Measurements from ENCODE around the gene CELSR1.

CELSR1 gene

DNA sequence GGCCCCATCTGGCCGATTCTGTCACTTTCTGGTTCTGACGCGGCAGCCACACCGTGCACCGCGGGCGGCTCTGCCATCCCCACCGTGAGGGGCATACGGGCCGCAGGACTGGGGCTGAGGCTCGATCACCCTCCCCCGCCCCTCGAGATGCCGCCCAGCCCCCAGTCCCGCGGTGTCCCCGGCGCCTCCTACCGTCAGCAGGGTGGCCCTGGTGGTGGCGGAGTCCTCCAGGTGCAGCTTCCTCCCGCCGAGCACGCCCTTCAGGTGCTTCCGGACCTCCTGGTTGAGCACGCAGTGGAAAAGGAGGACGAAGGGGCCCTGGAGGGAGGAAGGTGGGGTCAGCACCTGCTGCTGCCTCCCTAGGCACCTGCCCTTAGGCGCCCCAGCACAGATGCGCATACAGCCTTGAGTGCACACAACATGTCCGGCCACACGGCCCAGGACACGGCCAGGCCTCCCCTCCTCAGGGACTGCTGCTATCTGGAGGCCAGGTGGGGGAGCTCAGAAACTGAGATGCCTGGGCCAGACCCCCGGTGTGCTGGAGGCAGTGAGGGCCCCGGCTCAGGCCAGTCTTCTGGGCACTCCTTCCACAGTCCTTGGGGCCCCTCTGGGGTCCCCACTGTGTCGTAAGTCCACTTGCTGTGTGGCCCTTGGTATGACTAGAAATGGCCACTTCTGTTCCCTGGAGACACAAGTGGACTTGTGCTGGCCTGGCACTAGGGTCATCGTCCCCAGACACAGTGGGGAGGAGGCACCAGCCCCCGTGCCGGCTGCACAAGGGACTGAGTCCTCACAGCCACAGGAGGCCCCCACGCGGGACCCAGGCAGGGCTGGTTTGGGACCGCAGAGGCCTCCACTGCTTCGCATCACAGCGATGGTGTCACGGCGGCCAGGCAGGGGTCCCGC lies 170.4 kb downstream of the CELSR1 start:
- DNase-seq (ENCODE audit: low read depth, low spot score) = no peak

DNA sequence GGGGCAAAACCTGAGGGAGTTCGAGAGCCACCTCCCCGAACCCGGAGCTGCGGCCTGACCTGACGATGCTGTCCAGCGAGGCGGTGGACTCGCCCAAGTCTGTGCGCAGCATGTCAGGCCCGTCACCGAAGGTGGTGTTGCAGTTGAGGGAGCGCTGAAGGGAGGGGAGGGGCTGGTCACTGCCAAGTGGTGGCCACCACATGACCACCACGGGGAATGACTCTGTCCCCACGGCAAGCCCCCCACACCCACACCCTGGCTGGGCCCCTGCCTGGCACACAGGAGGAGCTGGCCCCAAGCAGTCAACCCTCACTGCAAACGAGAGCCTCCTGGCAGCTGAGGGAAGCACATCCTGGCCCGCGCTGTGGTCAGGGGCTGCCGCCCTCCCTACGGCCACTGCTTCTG lies 171.1 kb downstream of the CELSR1 start:
- no peak for DNase-seq (ENCODE audit: low read depth, low spot score)

DNA sequence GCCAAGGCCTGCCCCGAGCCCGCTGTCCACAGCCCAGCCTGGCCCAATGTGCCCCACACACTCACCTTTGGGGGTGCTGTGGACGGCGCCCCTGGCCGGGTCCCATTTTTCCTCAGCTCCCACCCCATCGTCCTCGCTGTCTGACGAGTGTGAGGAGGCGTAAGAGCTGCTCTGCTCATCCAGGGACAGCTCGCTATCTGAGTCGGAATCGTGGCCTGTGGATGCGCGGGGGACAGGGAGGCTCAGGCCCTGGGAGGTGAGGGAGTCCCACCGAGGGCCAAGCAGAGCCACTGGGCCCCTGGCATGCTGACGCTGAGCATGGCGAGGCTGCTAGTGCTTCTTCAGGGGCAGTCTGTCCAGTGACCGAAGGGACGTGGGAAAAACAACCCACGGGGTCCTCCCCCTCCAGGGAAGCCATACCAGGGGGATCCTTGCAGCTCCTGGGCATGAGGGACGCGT lies 172.2 kb downstream of the CELSR1 start:
- no peak for DNase-seq (ENCODE audit: low read depth, low spot score)

DNA sequence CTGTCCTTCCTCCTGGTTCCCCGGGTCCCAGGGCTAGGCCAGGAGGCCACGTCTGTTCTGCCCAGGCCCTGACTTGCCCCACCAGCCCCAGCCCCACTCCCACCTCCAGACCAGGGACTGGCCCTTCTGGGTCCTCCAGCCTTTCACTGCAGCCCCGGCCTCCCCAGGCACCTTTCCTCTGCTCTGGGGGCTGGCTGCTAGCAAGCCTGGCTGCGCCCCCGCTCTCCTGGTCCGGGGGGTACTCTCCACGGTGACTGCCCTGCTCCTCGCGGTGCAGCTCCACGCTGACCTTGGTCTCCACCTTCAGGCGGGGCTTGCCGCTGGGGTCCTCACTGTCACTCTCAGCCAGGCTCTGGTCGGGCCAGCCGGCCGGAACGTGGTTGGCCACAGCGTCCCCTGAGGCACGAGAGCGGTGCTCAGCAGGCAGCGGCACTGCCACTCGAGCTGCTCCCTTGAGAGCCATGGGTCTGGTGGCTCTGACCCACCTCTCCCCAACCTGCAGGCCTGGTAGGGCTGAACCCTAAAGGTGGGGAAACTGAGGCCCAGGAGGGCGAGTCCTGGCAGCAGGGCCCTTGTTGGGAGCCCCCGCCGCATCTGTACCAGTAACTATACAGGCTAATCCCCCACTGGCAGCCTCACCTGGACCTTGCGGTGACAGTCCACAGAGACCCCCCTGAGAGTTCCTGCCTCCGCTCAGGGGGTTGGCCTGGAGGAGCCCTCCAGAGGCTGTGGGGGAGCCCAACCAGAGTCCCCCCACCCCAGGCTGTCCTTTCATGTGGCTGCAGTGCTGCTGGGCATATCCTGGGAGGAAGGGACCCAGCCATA lies 172.9 kb downstream of the CELSR1 start:
- DNase-seq (ENCODE audit: low read depth, low spot score) = no peak

DNA sequence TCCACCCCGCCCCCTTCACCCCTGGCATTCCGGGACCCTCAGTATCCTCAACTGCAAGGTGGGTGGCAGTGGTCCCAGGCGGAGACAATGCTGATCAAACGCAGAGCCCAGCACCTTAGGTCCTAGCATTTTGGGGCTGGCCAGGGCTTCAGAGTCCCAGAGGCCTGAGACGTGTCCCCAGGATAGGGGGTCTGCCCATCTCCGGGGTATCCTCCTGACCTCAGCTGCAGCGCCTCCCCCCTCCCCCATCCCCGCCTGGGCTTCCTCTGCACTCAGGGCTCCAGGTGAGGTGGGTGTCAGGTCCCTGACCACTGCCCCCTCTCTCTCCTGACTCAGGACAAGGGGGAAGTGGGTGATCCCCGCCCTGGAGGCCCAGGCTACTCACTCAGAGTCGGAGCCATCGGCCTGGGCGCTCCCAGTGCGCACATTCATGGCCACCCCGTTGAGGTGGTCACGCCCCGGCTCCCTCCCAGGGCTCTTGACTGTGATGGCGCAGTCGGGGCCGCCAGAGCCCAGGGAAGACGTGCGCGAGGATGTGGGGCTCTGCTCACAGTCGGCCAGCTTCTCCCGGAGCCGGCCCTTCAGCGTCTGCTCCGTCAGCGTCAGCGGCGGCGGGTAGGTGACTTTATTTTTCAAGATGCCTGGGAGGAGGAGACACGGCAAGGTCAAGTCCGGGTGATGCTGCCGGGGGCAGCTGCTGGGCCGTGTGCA lies 173.7 kb downstream of the CELSR1 start:
- no peak for DNase-seq (ENCODE audit: low read depth, low spot score)

DNA sequence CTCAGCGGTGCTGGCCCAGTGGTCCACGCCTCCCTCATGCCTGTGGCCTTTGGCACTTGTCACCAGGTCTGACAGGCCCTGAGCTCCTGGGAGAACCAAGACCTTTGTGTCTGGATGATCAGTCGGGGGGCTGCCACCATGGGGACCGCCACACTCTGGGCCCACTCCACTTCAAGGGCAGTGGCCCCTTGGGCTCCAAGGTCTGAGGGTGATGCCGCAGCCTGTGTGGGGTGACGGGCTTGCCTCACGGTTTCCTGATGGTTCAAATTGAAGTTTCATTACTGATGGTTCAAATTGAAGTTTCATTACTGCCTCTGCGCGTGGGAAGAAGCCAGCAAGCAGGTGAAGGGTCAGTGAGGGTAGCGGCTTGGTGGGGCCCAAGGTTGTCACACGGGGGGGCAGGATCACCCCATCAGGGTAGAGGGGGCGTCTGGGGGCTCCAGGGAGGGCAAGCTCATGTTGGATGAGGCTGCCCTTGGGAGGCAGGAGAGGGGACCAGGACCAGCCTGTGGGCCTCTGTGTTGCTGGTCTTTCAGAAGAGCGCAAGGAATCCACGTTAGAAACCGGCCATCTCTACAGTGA lies 174.4 kb downstream of the CELSR1 start:
- DNase-seq (ENCODE audit: low read depth, low spot score) = no peak

DNA sequence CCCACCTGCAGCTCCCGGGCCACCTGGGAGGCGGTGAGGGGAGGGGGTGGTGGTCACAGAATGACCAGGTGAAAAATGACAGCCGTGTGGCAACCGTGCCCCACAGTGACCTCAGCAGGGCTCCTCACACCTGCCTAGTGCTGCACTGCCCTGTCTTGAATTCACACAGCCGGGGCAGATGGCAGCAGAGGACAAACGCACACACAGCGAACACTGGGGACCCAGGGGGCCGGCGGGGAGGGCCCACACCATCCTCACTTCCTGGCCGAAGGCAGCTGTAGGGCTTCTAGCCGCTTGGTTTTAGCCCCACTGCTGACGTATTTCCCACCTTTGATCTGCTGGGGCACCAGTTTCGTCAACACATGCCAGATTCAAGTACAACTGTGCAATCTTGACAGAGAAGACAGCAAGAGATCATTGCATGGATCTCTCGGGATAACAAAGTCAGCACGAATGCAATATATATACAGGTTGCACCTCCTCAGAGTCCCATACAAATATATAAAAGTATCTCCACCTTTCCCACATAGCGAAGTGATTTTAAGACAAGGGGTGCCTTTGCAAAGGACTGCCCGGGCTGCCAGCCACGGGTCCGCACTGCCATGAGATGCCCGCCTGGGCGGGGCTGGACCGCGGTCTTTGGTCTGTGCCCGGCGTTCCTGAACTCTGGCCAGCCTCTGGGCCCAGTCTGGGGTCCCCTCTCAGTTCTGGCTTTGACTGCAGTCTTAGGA lies 175.1 kb downstream of the CELSR1 start:
- no peak for DNase-seq (ENCODE audit: low read depth, low spot score)

DNA sequence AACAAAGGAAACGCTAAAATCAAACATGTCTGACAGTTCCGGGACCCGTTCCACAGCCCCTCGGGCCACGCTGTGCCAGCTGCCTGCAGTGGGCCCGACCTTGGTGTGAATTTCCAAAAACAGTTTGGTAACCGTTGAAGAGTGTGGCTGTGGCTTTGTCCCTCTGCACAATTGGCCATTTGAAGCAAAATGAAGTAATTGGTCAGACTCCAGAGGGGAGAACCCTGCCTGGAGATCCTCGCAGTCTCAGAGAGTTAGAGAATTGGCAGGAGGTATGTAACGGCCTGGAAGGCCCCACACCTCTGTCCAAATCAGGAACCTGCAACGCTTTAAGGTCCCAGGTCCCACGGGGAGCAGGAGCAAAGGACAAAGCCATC lies 175.6 kb downstream of the CELSR1 start:
- DNase-seq (ENCODE audit: low read depth, low spot score) = no peak

DNA sequence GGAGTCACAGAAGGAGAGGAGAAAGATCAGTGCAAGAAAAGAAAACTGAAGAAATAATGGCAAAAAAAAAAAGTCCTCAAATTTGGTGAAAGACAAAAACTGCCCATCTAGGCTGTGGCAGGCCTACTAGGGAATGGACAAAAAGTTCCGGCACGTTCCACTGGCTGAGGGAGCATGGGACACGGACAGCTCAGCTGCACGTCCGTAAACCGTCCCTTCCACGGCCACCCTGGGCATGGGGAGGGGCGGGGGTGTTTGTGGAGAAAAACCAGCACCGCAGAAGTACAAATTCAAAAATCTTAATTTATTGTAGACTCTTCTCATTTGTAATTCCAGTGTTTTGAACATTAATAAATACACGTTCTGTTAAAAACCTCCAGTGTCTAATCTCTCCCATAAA lies 176.5 kb downstream of the CELSR1 start:
- no peak for DNase-seq (ENCODE audit: low read depth, low spot score)

DNA sequence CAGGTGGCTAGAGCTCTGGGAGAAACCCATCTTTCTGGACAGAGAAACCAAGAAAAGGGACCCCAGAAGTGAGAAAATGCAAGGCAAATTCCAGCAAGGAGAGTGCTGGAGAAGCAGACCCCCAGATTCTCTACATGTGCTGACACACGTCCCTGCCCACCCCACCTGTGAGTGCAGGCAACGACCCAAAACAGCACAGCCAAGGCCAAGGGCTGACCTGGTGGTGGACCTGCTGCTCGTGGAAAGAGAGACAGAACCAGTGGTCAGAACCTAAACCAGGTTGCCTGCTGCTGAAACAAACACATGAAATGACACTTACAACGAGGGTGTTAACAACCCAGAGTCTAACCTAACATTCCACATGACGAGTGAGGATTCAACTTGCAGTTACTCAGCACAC lies 177.3 kb downstream of the CELSR1 start:
- DNase-seq (ENCODE audit: low read depth, low spot score) = no peak

DNA sequence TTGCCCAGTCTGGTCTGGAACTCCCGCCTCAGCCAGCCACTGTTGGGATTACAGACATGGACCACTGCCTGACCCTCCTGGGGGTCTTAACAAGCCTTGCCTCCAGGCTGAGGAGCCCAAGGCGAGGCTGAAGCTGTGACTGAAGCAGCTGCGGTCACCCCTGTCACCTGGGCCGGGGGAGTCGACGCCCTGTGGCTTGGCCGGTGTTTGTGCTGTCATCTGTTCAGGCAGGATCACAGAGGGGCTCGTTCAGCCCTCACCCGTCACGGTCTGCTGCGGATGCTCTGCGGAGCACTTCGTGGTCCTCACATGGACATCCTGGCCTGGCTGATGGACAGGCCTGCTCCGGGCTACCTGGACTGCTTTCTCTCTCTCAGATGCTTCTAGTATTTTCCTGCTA lies 178.1 kb downstream of the CELSR1 start:
- no peak for DNase-seq (ENCODE audit: low read depth, low spot score)

DNA sequence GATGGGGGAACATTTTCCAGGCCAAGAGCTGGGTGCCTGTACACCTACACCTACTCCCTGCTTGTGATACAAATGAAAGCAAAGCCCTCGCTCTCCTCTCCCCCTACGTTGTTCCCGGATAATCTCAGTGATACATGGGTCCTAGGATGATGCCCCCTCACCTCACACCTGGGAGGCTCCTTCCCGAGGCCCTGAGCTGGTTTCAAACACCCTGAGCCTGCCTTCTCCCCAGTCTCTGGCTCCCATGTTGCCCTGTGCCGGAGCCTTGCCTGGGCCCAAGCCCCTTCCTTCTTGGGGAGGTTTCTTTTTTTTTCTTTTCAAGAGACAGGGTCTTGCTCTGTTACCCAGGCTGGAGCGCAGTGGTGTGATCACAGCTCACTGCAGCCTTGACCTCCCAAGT lies 178.7 kb downstream of the CELSR1 start:
- no peak for DNase-seq (ENCODE audit: low read depth, low spot score)

DNA sequence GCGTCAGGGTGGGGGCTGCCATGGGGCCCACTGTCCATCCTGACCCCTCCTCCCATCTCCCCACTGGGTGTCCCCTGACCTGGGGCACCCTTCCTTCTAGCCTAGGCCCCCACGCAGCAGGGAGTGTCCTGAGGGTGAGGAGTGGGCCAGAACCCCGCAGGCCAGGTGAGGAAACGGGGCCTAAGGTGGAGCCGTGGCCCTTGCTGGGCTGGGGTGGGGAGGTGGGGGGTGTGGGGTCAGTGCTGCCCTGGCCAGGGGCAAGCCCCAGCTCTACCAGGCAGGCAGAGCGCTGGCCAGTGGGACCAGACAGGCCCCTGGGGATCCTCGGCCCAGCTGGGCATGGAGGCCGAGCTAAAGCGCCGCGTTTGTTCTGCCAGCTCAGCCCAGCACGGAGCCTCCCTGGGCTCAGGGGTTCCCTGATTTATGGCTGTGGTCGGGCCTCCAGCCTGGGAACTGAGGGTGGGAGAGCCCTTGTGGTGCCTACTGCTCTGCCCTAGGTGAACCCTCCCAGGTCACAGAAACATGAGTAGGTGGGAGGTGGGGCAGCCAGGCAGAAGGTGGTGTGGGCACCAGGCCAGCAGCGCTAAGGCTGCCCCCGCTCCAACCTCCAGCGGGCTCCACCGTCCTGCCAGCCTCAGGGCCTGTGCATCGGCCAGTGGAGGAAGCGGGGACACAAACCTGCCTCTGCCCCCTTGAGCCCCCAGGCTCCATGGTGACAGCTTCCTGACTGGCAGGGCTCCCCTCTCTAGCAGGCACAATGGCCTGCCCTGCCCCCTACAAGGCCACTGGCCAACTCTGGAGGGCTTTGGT lies 179.5 kb downstream of the CELSR1 start:
- DNase-seq (ENCODE audit: low read depth, low spot score) = no peak

DNA sequence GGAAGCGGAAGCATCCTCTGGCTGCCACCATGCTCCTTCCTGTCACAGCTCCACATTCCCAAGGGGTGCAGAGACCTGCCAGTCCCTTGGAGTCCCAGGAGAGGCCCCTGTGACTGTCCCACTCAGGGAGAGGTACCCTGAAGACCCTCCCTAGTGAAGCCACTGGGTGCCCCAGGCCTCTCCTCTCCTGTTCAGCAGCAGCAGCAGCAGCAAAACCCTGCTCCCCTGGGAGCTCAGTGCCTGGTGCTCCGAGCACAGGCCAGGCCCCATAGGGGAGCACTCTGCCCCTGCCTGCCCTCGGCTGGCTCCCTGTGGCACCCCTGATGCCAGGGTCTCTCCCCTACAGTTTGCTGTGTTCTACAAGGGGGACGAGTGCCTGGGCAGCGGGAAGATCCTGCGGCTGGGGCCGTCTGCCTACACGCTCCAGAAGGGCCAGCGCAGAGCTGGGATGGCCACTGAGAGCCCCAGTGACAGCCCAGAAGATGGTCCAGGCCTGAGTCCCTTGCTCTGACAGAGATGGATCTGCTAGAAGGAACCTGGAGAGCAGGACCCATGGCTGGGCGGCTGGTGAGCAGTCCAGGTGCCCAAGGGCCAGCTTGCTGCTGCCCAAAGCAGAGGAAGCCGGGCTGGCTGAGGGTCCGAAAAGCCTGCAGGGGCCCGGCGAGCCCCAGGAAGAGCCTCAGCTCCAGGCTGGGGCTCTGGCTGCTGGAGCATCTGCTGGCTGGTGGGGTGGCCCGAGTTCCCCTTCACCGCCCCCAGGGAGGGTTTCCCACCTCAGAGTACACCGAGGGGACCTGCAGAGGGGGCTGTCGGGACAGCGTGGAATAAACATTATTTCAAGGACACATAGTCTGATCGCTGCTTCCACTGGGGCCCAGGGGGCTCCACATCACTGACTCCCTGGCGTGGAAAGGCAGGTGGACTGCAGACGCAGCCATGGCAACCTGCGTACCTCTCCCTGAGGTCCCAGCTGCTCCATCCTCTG lies 180.6 kb downstream of the CELSR1 start:
- no peak for DNase-seq (ENCODE audit: low read depth, low spot score)

DNA sequence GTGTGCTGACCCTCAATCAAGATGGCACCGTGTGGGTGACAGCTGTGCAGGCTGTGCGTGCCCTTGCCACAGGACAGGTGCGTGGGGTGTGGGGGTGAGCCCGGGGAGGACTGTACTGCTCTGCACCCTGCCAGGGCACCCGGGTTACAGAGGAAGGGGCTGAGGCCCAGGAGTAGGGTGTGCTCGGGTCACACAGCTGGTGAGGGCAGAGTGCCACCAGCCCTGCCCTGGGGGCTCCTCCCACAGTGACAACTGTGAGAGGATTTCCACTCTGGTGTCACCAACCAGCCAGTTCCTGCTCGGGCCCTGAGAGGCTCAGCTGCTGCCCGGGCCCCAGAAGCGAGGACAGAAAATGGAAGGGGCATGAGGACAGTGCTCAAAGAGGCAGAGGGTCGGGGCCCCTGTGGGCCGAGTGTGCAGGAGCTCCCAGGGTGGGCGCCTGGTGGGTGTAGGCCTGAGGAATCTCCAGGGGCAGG lies 181.4 kb downstream of the CELSR1 start:
- no peak for DNase-seq (ENCODE audit: low read depth, low spot score)

DNA sequence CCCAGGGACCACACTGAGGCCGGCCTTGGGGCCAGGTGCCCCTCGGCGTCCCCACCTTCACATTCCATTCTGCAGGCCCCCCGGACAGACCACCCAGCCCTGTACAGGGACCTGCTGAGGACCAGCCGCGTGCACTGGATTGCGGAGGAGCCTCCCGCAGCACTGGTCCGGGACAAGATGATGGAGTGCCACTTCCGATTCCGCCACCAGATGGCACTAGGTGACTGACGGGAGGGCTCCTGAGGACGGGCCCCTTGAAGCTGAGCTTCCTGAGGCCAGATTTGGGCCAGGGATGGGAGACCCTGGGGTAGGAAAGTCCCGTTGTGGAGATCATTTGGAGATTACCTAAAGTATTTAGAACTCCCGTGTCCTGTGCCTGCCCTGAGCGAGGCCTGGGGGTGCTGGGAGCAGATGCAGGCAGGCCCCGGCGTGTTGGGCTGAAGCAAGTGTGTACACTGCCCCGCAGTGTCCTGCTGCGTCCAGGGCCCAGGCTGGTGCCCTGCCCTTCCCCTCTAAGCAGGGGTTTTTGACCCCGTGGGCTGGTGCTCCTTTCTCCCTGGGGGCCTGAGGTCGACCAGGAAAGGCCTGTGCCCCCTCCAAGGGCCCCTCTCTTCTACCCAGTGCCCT lies 181.9 kb downstream of the CELSR1 start:
- peak; percentile 31 for DNase-seq (ENCODE audit: low read depth, low spot score)

DNA sequence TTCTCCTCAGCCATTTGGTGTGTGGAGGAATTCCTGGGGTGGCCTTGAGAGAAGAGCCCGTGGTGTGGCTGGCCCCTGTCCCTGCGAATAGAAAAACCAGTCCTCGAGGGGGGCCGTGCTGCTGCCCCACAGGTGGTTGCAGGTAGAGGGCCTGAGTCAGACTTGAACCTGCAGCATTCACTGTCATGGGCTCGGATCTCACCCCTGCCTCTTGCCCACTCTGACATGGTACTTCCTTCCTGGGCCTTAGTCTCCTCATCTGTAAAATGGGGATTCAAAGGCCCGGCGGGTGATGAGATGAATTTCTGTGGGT lies 182.5 kb downstream of the CELSR1 start:
- no peak for DNase-seq (ENCODE audit: low read depth, low spot score)

DNA sequence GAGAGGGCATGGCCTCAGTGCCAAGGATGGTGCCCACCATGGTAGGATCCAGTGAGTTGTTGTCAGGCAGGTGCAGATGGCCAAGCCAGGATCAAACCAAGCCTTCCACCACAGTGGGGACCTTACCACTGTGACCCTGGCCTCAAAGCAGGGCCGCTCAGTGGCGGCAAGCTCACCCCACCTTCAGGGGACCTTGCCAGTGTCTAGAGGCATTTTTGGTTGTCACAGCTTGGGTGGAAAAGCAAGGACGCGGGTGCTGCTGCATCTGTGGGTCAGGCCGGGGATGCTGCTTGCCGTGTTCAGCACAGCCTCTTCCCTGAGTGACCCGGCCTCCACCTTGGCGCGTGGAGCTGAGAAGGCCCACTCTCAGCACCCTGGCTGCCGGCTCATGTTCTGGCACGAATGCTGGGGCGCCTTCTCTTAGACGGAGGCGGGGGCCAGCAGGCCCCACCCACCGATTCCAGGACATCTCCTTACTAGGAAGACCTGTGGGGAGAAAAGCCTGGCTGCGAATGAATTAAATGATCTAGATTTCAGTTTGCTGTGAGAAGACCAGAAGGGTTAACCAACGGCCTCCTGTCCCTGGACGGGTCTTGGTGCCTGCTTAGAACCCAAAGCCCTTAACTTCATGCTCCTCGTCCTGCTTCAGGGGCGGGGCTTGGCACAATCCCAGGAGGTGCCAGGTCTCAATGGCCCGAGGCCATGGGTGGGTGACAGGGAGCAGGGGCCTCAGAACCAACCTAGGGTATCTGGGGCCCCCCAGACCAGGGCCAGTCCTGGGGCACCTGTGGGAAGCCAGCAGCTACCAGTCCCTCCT lies 183.0 kb downstream of the CELSR1 start:
- DNase-seq (ENCODE audit: low read depth, low spot score) = no peak
